ENCODE data around the gene DCBLD1. TPM values are rescaled to one million over a fixed set of nuclear protein-coding genes. Genes with fewer than 3 reads are reported as not detected.

DCBLD1 gene
- total and polyA plus RNA-seq, 9 of the 15 experiments (the other 6 are each of a cell fraction or from before 2014, with no cell fraction given) = 0.80 to 8.5 (median 6.8) TPM

GRCh38 chr6:117483004-117483644 is 650 bp downstream of the DCBLD1 start (continued):
- TF ChIP-seq CHD7 (IDR thresholded peaks at IDR 0.05; ENCODE audit: low read depth, low read length) (no peak), ZNF165 (CRISPR knock-in tag; IDR thresholded peaks at IDR 0.05; ENCODE audit: borderline replicate concordance) (no peak), ZNF224 (CRISPR knock-in tag; IDR thresholded peaks at IDR 0.05) (no peak), CBX1 (IDR thresholded peaks at IDR 0.05; ENCODE audit: low read depth) (no peak; the same call in 1 of the 2 replicates), NR2C2 (CRISPR knock-in tag; IDR thresholded peaks at IDR 0.05) (0 out of 2 replicates have a peak, but pooled peaks have one; percentile 42), NR2C2 (tag; IDR thresholded peaks at IDR 0.05) (no peak), E2F5 (CRISPR knock-in tag; IDR thresholded peaks at IDR 0.05) (peak; percentile 74; the same call in 1 of the 2 replicates), NCOA6 (IDR thresholded peaks at IDR 0.05) (no peak; the same call in 1 of the 2 replicates), ZNF785 (CRISPR knock-in tag; IDR thresholded peaks at IDR 0.05) (no peak), E2F6 (IDR thresholded peaks at IDR 0.05; ENCODE audit: borderline replicate concordance in 1 of 2, extremely low read depth in 1 of 2, insufficient read depth in 1 of 2, insufficient read length in 1 of 2, low read depth in 1 of 2, low read length in 1 of 2, poor library complexity in 1 of 2, severe bottlenecking in 1 of 2) (peak; percentile 78 to 85), ZFX (CRISPR knock-in tag; IDR thresholded peaks at IDR 0.05) (peak; percentile 74), PTBP1 (IDR thresholded peaks at IDR 0.05; ENCODE audit: low read depth, low read length) (no peak), SMARCE1 (IDR thresholded peaks at IDR 0.05) (no peak; the same call in 1 of the 2 replicates)
